Testis (tissue), 2 donors: Measurements from ENCODE around the gene C5orf46.
"Not testable (repeated sequence)": the region's sequence is repeated elsewhere in the genome, so short reads cannot be mapped to it uniquely, and the experiment has no call there.

Source experiments
- CTCF ChIP-seq, 3 experiments: fragments of 450-650 bp in 2 of 3; fragments of 200-600 bp in 1 of 3; sonication (generic) in 1 of 3; IDR thresholded peaks; one replicate each; pipeline ENCODE4 v1.5.1; 2016 to 2019; ENCODE audit warnings: antibody characterized with exemption in 3 of 3, mild to moderate bottlenecking in 2 of 3, moderate library complexity in 1 of 3
- POLR2A ChIP-seq: fragments of 450-650 bp; IDR thresholded peaks from one replicate; pipeline ENCODE4 v1.6.1; 2017; ENCODE audit warnings: antibody characterized with exemption, mild to moderate bottlenecking, moderate library complexity

GRCh38 chr5:147871980-147872549 lies 34.3 kb downstream of the C5orf46 start:
- not testable (repeated sequence) for TF ChIP-seq CTCF (IDR thresholded peaks at IDR 0.05); POLR2A
